ENCODE measurements around the gene VSIG8. TPM values are rescaled to one million over a fixed set of nuclear protein-coding genes. Genes with fewer than 3 reads are reported as not detected.

The VSIG8 gene
- total RNA-seq, 1 donor from 2014 or later, result not detected

DNA sequence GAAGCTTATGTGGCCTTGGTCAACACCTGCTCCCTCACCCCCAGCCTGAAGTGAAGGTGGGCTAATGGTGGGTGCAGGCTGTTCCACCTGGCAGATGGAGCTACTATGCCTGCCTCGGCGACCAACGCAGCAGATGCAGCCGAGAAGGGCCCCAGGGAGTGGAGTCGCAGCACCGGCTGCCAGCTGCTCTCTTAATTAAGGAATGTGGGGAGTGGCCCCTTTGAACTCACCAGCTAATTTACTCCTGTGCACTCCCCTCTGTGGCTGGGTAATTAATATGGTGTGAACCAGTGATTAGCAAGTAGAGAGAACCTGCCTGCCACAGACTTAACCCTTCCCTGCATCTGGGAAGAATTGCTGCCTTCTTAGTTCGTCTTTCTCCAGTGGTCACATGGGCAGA lies 39.1 kb downstream of the VSIG8 start:
- Histone ChIP-seq H3K27me3 (no peaks in the 10 kb centered on the region), H3K36me3 (no peaks in the 10 kb centered on the region), H3K27ac (no peak overlapping the region), H3K4me3 (no peak overlapping the region), H3K4me1 (peaks cover 7% of the 10 kb centered on the region), H3K9me3 (no peaks in the 10 kb centered on the region)
- intact Hi-C loops (cut with DNase I), result no loop called here
- TF ChIP-seq, protein P1, sequence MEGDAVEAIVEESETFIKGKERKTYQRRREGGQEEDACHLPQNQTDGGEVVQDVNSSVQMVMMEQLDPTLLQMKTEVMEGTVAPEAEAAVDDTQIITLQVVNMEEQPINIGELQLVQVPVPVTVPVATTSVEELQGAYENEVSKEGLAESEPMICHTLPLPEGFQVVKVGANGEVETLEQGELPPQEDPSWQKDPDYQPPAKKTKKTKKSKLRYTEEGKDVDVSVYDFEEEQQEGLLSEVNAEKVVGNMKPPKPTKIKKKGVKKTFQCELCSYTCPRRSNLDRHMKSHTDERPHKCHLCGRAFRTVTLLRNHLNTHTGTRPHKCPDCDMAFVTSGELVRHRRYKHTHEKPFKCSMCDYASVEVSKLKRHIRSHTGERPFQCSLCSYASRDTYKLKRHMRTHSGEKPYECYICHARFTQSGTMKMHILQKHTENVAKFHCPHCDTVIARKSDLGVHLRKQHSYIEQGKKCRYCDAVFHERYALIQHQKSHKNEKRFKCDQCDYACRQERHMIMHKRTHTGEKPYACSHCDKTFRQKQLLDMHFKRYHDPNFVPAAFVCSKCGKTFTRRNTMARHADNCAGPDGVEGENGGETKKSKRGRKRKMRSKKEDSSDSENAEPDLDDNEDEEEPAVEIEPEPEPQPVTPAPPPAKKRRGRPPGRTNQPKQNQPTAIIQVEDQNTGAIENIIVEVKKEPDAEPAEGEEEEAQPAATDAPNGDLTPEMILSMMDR (IDR thresholded peaks at IDR 0.05), result no peak
- ATAC-seq, result peak; percentile 11
- no peak for DNase-seq

DNA sequence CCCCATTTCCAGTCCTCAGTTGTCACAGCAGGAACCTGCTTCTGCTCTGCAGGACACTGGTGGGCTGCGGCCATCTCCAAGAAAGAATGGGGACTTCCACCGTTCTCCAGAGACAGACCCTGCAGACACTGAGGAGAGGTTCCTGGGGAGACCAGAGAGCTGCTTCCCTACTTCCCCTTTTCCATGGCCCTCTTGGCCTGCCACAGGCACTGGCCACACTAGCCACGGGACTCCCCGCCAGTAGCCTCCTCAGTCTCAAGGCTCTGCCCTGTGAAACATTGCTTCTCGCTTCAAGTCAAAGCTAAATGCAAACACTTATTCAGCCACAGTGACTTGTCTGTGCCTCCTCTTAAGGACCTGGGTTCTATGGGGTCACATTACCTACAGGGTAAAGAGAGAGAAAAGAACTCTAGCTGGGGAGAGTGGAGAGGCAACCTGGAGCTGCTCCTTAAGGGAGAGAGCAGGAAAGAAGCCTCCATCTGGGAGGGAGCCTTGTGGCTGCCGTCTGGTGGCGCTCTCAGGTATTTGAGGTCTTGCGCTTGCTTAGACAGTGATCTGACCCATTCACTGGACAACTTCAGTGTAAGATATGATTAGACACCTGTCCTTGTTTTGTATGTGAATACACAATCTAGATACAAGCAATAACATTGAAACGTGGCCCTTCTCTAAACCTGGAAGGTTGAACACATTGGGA lies 41.1 kb downstream of the VSIG8 start:
- Histone ChIP-seq H3K27ac (no peak overlapping the region), H3K27me3 (no peaks in the 10 kb centered on the region), H3K4me3 (no peak overlapping the region), H3K36me3 (no peaks in the 10 kb centered on the region), H3K9me3 (no peaks in the 10 kb centered on the region), H3K4me1 (peaks cover 7% of the 10 kb centered on the region)
- intact Hi-C loops (cut with DNase I), result no loop called here
- peak; percentile 82 for ATAC-seq
- no peak for DNase-seq
- TF ChIP-seq, protein P1 (IDR thresholded peaks at IDR 0.05), result no peak

DNA sequence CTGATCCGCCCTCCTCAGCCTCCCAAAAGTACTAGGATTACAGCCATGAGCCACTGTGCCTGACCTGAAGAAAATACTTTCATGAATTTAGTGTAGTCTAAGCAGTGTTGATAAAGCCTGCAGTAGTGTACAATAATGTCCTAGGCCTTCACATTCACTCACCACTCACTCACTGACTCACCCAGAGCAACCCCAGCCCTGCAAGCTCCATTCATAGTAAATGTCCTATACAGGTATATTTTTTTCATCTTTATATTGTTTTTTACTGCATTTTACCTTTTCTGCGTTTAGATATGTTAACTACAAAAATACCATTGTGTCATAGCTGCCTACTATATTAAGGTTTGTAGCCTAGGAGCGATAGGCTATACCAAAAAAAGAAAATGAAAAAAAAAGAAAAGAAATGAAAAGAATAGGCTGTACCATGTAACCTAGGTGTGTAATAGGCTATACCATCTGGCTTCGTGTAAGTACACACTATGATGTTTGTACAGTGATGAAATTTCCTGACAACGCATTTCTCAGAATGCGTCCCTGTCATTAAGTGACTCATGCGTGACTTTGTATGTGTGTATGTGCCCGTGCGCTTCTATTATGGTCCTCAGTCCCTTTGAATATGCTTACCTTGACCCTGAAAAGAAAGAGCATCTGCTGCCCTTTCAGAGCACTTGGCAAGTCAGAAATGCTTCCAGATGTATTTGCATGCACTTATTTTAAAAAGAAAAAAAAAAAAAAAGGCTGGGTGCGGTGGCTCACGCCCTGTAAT lies 45.0 kb downstream of the VSIG8 start:
- H3K36me3 ChIP-seq, result no peaks in the 10 kb centered on the region
- TF ChIP-seq, protein P1 (IDR thresholded peaks at IDR 0.05), result no peak
- H3K27ac ChIP-seq, result no peak overlapping the region
- H3K27me3 ChIP-seq, result no peaks in the 10 kb centered on the region
- DNase-seq, result no peak
- no peaks in the 10 kb centered on the region for H3K9me3 ChIP-seq
- no peak overlapping the region for H3K4me3 ChIP-seq
- ATAC-seq, result no peak
- H3K4me1 ChIP-seq, result no peaks in the 10 kb centered on the region
- intact Hi-C loops (cut with DNase I), result no loop called here

DNA sequence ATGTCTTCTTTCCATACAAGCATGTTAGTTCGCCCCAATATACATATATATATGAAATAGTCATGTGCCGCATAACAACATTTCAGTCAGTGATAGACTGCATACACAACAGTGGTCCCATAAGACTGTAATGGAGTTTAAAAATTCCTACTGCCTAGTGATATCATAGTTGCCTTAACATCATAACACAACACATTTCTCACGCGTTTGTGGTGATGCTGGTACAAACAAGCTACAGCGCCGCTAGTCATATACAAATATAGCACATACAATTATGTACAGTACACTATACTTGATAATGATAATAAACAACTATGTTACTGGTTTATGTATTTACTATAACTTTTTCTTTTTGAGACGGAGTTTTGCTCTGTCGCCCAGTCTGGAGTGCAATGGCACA lies 46.5 kb downstream of the VSIG8 start:
- ATAC-seq (no peak), DNase-seq (no peak)
- Histone ChIP-seq H3K27me3 (no peaks in the 10 kb centered on the region), H3K4me1 (no peaks in the 10 kb centered on the region), H3K36me3 (no peaks in the 10 kb centered on the region), H3K9me3 (no peaks in the 10 kb centered on the region), H3K27ac (no peak overlapping the region), H3K4me3 (no peak overlapping the region)
- intact Hi-C loops (cut with DNase I), result no loop called here
- TF ChIP-seq, protein P1 (IDR thresholded peaks at IDR 0.05), result no peak

DNA sequence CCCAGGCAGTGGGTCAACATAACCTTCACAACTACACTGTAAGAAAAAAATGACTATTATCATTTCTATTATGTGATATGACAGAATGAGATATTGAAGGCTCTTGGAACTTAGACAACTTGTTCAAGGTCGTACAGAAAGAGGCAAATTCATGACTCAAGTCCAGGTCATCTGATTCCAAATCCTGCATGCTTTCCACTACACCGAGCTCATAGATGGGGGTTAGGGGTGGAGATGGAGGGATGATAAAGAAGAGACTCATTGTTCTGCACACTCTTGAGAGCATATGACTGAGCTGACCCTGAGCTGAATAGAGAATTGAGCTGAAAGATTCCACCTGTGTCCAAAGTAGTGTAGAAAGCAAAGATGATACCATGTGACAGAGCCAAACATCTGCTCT lies 57.5 kb downstream of the VSIG8 start:
- ATAC-seq (no peak), DNase-seq (no peak)
- Histone ChIP-seq H3K9me3 (no peaks in the 10 kb centered on the region), H3K4me3 (no peak overlapping the region), H3K36me3 (no peaks in the 10 kb centered on the region), H3K27me3 (no peaks in the 10 kb centered on the region), H3K27ac (no peak overlapping the region), H3K4me1 (peaks cover 5% of the 10 kb centered on the region)
- intact Hi-C loops (cut with DNase I), result no loop called here
- TF ChIP-seq, protein P1 (IDR thresholded peaks at IDR 0.05), result no peak

Small RNA genes within 50 kb of the gene (microRNA-seq; reads per million reads assigned to microRNA genes)
- gene MIR4259 (ENCODE audit: borderline microRNAs expressed), result not detected

Other genes with a start within 250 kb of the VSIG8 start
- gene CRP, start 148.1 kb downstream of the VSIG8 start, total RNA-seq, result 0.26 TPM
- 71.1 TPM for gene DUSP23, start 81.7 kb downstream of the VSIG8 start, total RNA-seq
- gene FCRL6, start 60.3 kb downstream of the VSIG8 start, total RNA-seq, result 3.2 TPM
- gene SLAMF8, start 35.8 kb downstream of the VSIG8 start, total RNA-seq, result 34.6 TPM
- gene CFAP45, start 37.5 kb upstream of the VSIG8 start, total RNA-seq, result 1.9 TPM
- gene TAGLN2, start 62.9 kb upstream of the VSIG8 start, total RNA-seq, result 435 TPM
- gene IGSF9, start 83.0 kb upstream of the VSIG8 start, total RNA-seq, result 2.2 TPM
- not detected for gene SLAMF9, start 91.6 kb upstream of the VSIG8 start, total RNA-seq
- gene PIGM, start 169.3 kb upstream of the VSIG8 start, total RNA-seq, result 7.1 TPM
- gene KCNJ10, start 207.5 kb upstream of the VSIG8 start, total RNA-seq, result not detected
- gene KCNJ9, start 218.9 kb upstream of the VSIG8 start, total RNA-seq, result not detected
- gene IGSF8, start 236.0 kb upstream of the VSIG8 start, total RNA-seq, result 37.5 TPM